ENCODE measurements around the gene D2HGDH.

D2HGDH gene

DNA sequence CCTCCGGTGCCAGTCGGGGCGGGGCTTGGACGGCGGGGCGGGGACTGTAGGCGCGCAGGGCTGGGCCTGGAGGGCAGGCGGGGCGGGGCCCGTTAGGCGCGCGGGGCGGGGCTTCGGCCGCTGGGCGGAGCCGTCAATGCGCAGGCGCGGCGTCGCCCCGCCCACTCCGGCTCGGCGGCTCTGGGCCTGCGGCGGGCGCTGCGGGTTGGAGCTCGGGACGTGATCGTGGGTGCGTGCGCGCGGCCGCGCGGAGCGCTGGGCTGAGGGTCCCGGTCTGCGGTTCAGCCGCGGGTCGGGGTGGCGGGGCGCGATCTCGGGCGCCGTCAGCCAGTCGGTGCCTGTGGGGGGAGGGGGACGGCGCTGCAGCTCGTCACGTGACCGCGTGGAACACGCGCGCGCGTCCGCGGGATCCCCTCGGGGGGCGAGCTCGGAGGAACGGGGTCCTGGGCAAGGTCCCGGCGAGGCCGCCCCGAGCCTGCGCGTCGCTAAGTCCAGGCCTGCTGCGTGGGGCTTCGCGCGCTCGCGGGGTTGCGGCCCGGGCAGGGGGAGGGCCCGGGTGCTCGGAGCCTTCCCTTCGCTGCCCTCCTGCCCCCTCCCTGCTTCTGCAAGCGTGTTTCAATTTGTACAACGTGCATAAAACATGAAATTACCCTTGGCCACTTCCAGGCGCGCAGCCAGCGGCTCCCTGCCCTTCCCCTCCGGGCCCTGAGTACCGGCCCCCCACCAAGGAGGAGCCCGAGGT lies at the start of gene D2HGDH:
Gene D2HGDH (plus strand): TSS at position 164 of the 742 bp plus-strand sequence. CDS start 595 bp downstream, outside the sequence.
- DNase-seq = peak; percentile 91

- DNase-seq = no peak
Observed at GRCh38 chr2:241686324-241686649, 48.1 kb upstream of the D2HGDH start.

GRCh38 chr2:241686650-241687425 lies 47.6 kb upstream of the D2HGDH start, which contains the start of gene DTYMK:
Gene DTYMK (minus strand): TSS chr2:241686815. CDS start chr2:241686783, 32 bp downstream.
- peak; percentile 95 for DNase-seq

DNA sequence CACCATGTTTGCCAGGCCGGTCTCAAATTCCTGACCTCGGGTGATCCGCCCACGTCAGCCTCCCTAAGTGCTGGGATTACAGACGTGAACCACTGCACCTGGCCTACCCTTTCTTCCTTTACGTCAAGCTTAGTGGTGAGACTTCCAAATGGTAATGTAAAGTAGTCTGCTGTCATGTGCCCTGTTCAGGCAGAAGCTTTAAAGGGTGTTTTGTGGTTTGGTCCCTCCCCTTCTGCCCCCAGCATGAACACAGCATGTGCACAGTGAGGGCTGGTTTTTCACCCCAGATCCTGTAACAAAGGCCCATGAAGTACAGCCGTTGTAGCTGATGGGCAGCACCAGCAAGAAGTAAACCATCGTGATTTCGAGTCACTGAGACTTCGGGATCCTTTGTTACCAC lies 45.1 kb upstream of the D2HGDH start:
- DNase-seq = no peak

GRCh38 chr2:241690202-241690717 lies 44.2 kb upstream of the D2HGDH start:
- no peak for DNase-seq

- no peak for DNase-seq
Observed at GRCh38 chr2:241692448-241692847, 42.0 kb upstream of the D2HGDH start.

DNA sequence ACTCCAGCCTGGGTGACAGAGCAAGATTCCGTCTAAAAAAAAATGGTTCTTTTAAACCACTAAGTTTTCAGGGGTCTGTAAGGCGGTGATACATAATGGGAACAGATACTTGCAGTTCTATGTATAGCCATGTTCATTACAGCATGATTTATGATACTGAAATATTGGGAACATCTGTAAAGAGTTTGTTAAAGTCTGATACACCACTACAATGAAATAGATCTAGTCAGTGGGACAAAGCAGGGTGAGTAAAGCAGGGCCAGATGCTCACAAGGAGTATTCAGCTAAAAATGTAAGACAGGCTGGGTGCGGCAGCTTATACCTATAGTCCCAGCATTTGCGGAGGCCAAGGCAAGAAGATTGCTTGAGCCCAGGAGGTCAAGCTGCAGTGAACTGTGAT lies 38.8 kb upstream of the D2HGDH start:
- no peak for DNase-seq

DNA sequence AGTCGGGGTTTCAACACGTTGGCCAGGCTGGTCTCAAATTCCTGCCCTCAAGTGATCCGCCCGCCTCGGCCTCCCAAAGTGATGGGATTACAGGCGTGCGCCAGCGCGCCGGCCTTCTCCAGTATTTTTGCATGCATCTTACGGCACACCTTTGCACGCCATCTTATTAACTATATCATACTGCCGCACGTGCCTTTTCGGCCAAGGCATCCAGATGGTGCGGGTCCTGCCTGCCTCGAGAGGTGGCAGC lies 33.4 kb upstream of the D2HGDH start:
- DNase-seq = no peak

DNA sequence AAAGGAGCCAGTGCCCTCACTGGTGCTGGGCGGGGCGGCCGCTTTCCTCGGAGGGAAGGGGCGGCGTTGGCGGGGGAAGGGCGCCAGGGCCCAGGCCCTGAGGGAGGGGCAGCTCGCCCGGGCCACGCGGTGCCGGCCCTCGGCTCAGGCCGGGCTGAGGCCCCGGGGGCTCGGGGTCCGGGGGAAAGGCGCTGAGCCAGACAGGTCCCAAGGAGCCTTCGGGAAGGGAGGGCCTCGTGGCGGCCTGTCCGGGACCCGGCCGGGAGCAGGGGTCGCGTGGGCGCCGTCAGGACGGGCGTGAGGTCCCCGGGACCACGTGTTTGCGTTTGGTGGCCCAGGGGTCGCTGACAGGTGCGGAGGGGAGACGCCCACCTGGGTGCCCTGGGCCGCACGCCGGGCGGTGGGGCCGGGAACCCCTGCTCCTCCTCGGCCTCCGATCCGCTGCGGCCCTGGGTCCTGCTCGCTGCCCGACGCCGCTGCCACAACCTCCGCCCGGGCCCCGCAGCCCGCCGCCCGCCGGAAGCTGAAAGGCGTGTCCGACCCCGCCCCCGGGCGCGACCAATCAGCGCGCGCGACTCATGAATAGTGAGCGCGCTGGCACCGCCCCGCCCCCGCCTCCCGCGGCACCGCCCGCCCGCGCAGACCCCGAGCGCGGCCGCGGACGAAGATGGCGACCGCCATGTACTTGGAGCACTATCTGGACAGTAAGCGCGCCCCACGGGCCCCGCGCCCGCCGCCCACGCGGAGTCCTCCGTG lies 32.9 kb upstream of the D2HGDH start, which contains the start of gene ING5:
Gene ING5 (plus strand): TSS at position 641 of the 756 bp plus-strand sequence. CDS start 27 bp downstream, at position 668.
- peak; percentile 95 for DNase-seq

DNA sequence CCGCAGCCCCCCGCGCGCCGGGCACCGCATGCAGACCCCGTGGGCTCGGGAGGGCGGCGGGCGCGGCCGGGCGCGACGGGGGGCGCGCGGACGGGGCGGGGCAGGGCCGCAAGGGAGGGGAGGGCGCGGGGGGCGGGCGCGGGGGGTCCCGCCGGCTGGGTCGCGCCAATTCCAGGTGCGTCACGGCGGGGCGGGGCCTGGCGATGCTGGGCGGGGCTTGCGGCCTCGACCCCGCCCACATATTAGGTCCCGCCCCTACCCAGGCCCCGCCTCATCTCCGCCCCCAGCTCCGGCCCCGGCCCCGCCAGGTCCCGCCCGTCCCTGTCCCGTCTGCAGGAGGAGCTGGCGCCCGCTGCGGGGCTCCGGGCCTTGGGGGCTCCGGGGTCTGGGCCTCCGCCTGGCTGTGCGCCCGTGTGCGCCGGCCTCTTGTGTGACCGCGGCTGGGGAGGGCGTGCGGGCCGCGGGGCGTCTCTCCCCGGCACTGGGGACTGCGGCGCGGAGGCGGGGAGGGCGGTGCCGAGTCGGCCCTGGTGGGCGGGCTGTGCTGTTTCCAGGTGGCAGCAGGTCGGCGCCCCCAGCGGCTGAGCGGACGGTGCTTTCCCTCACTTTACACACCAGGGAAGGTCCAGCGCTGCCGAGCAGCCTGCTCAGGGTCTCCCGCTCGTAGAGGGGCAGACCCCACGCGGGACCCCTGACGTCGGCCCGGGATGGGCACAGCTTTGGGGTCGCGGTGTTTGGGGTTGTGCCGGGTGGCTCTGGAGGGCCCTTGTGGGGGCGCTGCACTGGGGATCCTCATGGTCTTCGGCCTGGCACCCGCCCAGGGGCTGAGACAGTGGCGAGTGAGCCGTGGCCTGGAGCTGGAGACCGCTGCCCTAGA lies 32.0 kb upstream of the D2HGDH start:
- peak; percentile 88 for DNase-seq

GRCh38 chr2:241703032-241703604 lies 31.3 kb upstream of the D2HGDH start:
- no peak for DNase-seq

- DNase-seq = no peak
Observed at GRCh38 chr2:241706537-241706936, 27.9 kb upstream of the D2HGDH start.

DNA sequence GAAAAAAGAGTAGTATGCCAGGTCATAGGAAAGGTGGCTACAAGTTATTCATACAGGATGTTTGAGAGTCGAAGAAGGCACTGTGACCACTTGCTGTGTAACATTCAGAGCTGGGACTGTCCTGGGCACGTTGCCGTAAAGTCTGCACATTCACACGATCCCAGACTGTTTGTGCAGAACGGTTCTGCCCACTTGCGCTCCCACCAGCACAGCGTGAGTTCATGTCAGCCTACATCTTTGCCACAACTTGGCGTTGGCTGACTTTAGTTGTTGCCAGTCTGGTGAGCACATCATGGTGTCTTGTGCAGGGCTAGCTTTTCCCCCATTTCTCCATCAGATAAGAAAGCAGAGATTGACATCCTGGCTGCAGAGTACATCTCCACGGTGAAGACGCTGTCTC lies 25.6 kb upstream of the D2HGDH start:
- no peak for DNase-seq

GRCh38 chr2:241719093-241719492 lies 15.3 kb upstream of the D2HGDH start:
- no peak for DNase-seq

GRCh38 chr2:241720099-241720498 lies 14.3 kb upstream of the D2HGDH start:
- no peak for DNase-seq

GRCh38 chr2:241720560-241720959 lies 13.9 kb upstream of the D2HGDH start:
- DNase-seq = no peak

GRCh38 chr2:241721852-241722251 lies 12.6 kb upstream of the D2HGDH start:
- no peak for DNase-seq

- no peak for DNase-seq
Observed at GRCh38 chr2:241722896-241723454, 11.5 kb upstream of the D2HGDH start.

DNA sequence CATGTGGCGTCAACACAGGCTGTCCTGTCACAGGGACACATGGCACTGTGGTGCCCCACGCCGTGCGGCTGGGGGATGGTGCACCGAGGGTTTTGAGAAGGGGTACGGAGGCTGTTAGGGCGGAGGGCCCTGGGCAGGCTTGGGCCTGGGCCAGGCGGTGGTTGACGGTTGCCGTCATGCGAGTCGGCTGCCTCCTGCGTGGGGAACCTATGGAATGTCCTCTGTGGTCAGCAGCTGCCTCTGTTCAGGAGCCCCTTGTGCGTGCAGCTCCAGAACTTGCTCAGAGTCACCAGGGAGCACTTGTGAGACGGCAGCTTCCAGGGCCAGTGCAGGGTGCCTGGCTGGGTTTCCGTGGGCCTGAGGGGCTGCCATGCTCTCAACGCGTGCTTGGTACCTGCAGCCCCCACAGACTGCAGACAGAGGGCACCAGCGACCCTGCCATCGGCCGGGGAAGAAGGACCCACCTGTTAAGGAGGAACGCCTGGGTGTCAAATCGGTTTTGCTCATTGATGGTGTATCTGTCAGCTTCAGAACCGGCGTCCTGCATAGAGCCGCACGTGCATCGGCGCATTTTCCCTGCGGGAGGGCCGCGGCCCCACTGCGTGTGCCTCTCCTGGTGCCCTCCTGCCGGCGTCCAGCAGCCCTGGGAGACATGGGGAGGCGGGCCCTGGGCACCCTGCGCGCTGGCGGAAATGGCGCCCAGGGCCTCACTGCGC lies 10.0 kb upstream of the D2HGDH start:
- peak; percentile 42 for DNase-seq

DNA sequence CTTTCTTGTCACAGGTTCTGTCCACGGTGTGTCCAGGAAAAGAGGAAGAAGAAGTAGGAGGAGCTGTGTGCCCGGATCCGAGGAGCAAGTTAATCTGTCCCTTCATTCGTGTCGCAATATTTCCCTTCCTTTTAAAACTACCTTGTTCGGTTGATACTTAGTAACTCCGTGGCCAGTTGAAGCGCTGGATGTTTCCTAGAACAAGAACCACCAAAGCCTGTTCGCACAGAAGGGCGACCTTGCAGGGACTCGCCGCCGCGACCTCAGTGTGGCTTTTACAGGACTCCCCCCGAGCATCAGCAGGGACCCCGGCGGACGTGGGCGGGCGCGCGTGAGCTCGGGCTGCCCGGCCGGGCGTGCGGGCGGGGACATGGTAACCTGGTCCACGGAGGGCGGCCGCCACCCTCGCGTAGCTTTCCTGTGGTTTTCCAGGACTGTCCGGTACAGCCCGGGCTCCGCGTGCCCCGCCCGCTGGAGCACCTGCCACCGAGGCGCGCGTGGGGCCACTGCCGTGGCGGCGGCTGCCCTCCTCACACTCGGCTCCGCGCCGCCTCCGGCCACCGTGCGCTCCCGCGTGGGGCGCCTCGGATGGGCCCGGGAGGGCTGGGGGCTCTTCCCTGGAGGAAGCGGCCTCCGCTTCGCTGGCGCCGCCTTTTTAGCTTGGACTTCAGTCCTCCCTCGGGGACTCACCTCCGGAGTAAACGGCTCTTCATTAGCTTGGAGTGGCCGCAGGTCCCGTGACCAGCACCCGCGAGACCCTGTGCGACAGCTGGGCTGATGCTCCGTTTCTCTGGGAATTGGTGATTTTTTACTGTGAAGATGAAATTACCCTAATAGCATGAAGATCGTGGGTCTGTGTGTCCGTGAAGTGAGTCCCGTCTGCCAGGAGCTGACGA lies 9.2 kb upstream of the D2HGDH start:
- DNase-seq = no peak
